ENCODE measurements around the gene ABCG2. TPM values are rescaled to one million over a fixed set of nuclear protein-coding genes. Genes with fewer than 3 reads are reported as not detected.
A peak's percentile ranks its signal among the peaks of the same experiment; 100 is the strongest.

The ABCG2 gene
- total RNA-seq, 1 donor from 2014 or later: 21.5 TPM

DNA sequence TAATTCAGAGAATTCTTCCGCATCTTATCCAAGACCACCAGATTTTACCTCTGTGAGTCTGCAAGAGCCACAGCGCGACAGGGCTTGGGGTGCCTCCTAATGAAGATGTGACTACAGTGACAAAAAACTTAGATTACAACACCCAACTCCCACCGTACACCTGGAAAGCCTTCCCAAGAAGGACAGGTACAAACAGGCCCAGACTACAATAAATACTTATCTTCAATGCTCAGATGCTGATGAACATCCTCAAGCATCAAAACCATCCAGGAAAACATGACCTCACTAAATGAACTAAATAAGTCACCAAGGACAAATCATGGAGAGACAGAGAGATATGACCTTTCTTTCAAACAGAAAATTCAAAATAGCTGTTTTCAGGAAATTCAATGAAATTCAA lies 20.8 kb upstream of the ABCG2 start:
- Mint-ChIP-seq H3K27ac (no peak overlapping the region), H3K4me3 (no peak overlapping the region), H3K9me3 (peaks cover 7% of the 10 kb centered on the region), H3K4me1 (ENCODE audit: unreplicated experiment) (peaks cover 6% of the 10 kb centered on the region), H3K36me3 (peaks cover 9% of the 10 kb centered on the region), H3K27me3 (no peaks in the 10 kb centered on the region)
- no peak for TF ChIP-seq CTCF (conservative IDR thresholded peaks at IDR 0.05)
- no peak for DNase-seq (ENCODE audit: extremely low spot score, unreplicated experiment)

DNA sequence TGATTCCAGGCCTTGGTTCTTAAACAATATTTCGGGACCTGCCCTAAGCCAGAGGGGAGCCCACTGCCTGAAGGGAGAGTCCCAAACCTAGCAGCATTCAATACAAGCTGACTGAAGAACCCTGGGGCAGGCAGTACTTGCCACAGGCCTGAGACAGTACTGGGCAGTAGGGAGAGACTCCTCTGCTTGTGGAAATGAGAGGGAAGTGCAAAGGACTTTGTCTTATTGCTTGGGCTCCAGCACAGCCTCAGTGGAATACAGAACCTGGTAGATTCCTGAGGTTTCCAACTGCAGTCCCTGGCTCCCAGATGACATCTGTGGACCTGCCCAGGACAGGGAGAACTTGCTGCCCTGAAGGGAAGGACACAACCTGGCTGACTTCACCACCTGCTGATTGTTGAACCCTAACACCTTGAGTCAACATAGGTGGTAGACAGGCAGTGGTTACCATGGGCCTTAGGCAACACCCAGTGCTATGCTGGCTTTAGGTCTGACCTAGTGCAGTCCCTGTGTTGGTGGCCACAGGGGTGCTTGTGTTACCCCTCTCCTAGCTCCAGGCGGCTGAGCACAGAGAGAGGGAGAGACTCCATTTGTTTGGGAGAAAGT lies 20.3 kb upstream of the ABCG2 start:
- Mint-ChIP-seq H3K36me3 (peaks cover 9% of the 10 kb centered on the region), H3K27me3 (no peaks in the 10 kb centered on the region), H3K4me1 (ENCODE audit: unreplicated experiment) (peaks cover 6% of the 10 kb centered on the region), H3K27ac (peak overlapping the region; percentile 82), H3K4me3 (peak overlapping the region; percentile 11), H3K9me3 (peaks cover 7% of the 10 kb centered on the region)
- DNase-seq (ENCODE audit: extremely low spot score, unreplicated experiment): no peak
- TF ChIP-seq CTCF (conservative IDR thresholded peaks at IDR 0.05): no peak

DNA sequence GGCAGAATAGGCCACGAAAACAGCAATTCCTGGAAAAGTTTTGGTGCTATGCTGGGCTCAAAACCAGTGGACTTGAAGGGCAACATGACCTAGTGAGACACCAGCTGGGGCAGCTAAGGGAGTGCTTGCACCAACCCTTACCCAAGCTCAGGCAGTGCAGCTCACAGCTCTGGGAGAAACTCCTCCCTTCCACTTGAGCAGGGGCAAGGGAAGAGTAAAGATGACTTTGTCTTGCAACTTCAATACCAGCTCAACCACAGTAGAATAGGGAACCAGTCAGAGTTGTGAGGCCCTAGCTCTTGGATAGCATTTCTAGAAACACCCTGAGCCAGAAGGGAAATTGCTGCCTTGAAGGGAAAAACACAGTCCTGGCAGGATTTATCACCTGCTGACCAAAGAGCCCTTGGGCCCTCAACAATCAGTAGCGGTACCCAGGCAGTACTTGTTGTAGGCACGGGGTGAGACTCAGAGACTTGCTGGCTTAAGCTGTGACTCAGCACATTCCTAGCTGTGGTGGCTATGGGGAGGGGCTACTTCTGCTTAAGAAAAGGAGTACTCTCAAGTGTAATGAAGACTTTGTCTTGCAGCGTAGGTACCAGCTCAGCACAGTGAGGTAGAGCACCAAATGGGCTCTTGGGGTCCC lies 19.7 kb upstream of the ABCG2 start:
- Mint-ChIP-seq H3K4me3 (peak overlapping the region; percentile 11), H3K36me3 (peaks cover 9% of the 10 kb centered on the region), H3K4me1 (ENCODE audit: unreplicated experiment) (peaks cover 6% of the 10 kb centered on the region), H3K9me3 (peaks cover 7% of the 10 kb centered on the region), H3K27ac (peak overlapping the region; percentile 82), H3K27me3 (no peaks in the 10 kb centered on the region)
- TF ChIP-seq CTCF (conservative IDR thresholded peaks at IDR 0.05): no peak
- no peak for DNase-seq (ENCODE audit: extremely low spot score, unreplicated experiment)

DNA sequence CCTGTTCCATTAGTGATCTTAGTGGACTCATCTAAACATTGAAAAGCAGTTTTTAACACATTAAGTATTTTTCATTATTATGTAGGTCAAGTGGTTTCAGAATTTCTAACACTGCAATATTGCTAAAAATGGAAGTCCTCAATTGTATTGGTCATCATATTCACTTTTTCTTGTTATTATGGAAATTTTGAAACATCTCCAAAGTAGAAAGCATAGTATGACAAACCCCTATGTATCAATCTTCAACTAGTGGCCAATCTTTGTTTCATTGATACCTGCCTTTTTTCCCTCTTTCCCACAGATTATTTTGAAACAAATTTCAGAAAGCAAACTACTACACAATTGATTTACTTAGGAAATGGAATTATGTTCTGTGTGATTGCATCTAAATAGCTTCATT lies 14.5 kb upstream of the ABCG2 start:
- Mint-ChIP-seq H3K36me3 (no peaks in the 10 kb centered on the region), H3K4me1 (ENCODE audit: unreplicated experiment) (peaks cover 5% of the 10 kb centered on the region), H3K9me3 (no peaks in the 10 kb centered on the region), H3K27ac (no peak overlapping the region), H3K27me3 (no peaks in the 10 kb centered on the region), H3K4me3 (no peak overlapping the region)
- no peak for TF ChIP-seq CTCF (conservative IDR thresholded peaks at IDR 0.05)
- DNase-seq (ENCODE audit: extremely low spot score, unreplicated experiment): no peak

GRCh38 chr4:88171206-88171605 lies 12.8 kb upstream of the ABCG2 start:
- H3K4me1 Mint-ChIP-seq (ENCODE audit: unreplicated experiment): peaks cover 5% of the 10 kb centered on the region
- TF ChIP-seq CTCF (conservative IDR thresholded peaks at IDR 0.05): no peak
- H3K36me3 Mint-ChIP-seq: no peaks in the 10 kb centered on the region
- no peak for DNase-seq (ENCODE audit: extremely low spot score, unreplicated experiment)
- H3K27ac Mint-ChIP-seq: no peak overlapping the region
- no peak overlapping the region for H3K4me3 Mint-ChIP-seq
- no peaks in the 10 kb centered on the region for H3K9me3 Mint-ChIP-seq
- H3K27me3 Mint-ChIP-seq: no peaks in the 10 kb centered on the region

Data from type B pancreatic cell (in vitro differentiated cells).